Epidermal melanocyte (primary cell): ENCODE results near the gene STX16.
"Not testable (repeated sequence)": the region's sequence is repeated elsewhere in the genome, so short reads cannot be mapped to it uniquely, and the experiment has no call there.

ENCODE experiments used
- DNase-seq: peaks from one replicate; pipeline ENCODE4 v3.0.0; 2011; ENCODE audit warnings: low spot score; ENCODE audit not compliant: insufficient read length

STX16 gene

DNA sequence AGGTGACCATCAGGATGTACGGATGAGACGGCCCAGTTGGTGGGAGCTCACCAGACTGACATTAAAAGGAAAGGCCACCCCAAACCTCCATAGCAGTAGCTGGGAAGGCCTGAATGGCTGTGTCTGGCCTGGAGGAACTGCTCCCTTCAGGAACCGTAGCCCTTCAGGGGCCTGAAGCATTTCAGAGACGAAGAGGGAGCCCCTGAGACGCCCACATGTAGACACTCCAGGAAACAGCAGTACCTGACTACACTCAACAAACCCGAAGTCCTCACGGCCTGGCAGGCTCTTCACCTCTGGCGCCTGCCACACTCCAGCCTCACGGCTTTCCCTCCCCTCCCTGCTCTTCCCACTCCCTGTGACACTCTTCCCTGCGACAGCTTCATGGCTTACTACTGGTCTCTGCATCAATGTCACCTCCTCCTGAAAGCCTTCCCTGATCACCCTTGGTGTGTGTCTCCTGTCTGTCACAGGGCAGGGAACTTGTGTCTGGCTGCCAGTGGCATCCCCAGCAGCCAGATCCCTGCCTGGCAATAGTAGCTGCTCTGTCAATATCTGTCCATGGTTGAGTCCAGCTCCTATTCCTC lies 14.6 kb upstream of the STX16 start:
- DNase-seq: no peak

- no peak for DNase-seq
Observed at GRCh38 chr20:58636983-58637421, 14.1 kb upstream of the STX16 start.

- DNase-seq: no peak
Observed at GRCh38 chr20:58637466-58638213, 13.4 kb upstream of the STX16 start.

- DNase-seq: no peak
Observed at GRCh38 chr20:58638467-58639181, 12.5 kb upstream of the STX16 start.

DNA sequence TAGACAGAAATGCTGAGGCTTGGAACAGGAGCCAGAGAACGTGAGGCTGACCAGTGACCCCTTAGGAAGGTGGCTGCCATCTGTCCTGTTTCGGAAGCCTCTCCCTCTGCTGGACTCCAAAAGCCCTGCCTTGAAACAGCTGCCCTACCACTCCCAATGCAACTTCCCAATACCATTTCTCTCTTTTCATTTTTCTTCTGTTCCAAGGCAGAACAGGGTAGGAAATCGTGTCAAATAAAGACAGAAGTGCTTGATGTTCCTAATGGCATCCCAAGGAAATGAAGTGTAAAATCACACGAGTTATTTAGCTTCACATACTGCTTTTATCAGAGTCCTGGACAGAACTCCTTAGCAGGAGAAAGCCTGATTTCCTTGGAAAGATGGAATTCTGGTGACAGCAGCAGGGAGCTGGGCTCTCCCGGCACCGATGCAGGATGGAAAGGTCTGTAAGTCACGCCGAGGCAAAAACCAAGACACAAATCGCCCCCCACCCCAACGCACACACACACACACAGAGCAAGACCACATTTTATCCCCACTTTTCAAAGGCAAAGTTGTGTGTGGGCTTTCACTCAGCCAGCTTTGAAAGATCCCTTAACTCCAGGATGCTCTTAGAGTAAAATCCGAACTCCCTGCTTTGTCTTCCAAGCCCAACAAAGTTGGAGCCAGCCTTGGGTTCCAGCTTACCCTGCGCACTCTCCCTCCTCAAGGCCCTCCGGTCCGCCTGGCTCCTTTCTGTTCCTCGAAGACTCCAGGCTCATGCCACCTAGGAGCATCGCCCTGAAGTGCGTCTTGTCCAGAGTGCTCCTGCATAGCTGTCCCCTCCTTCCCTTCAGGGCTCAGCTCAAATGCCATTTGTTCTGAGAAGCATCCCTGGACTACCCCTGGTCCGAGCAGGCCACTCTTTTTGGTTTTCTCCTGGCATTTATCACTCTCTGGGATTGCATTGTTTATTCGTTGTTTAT lies 11.6 kb upstream of the STX16 start:
- DNase-seq: no peak

GRCh38 chr20:58640446-58640845 lies 10.6 kb upstream of the STX16 start:
- no peak for DNase-seq

- no peak for DNase-seq
Observed at GRCh38 chr20:58642441-58642840, 8.6 kb upstream of the STX16 start.

- DNase-seq: not testable (repeated sequence)
Observed at GRCh38 chr20:58642896-58643295, 8.2 kb upstream of the STX16 start.

DNA sequence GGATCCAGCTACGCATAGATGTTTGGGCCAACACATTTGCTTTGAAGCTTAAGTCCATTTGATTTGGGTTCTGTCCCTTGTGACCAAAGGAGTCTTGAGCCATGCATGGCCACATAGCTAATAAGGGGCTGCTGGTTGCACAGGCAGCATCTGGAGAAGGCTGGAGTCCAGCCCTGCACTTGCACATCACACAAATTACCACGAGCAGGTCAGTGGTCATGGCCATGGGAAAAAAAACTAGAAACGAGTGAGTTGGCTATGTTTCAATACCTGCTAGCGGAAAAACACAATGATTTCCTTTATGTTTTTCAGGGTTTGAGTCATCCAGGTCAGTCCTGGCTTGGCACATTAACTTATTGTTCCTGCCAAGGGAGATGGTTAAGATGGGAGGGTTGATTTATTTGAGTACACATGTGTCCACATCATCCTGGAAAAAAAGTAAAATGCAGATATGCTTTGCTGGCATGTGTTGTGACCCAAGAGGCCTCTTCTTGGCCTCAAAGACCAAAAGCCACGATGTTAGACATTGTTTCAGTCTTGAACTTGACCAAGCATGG lies 5.6 kb upstream of the STX16 start:
- DNase-seq: no peak

- no peak for DNase-seq
Observed at GRCh38 chr20:58646257-58646656, 4.8 kb upstream of the STX16 start.

- no peak for DNase-seq
Observed at GRCh38 chr20:58646703-58647102, 4.4 kb upstream of the STX16 start.

- DNase-seq: no peak
Observed at GRCh38 chr20:58647162-58647795, 3.8 kb upstream of the STX16 start.

- DNase-seq: no peak
Observed at GRCh38 chr20:58647796-58648501, 3.1 kb upstream of the STX16 start.

- not testable (repeated sequence) for DNase-seq
Observed at GRCh38 chr20:58648502-58648825, 2.6 kb upstream of the STX16 start.

DNA sequence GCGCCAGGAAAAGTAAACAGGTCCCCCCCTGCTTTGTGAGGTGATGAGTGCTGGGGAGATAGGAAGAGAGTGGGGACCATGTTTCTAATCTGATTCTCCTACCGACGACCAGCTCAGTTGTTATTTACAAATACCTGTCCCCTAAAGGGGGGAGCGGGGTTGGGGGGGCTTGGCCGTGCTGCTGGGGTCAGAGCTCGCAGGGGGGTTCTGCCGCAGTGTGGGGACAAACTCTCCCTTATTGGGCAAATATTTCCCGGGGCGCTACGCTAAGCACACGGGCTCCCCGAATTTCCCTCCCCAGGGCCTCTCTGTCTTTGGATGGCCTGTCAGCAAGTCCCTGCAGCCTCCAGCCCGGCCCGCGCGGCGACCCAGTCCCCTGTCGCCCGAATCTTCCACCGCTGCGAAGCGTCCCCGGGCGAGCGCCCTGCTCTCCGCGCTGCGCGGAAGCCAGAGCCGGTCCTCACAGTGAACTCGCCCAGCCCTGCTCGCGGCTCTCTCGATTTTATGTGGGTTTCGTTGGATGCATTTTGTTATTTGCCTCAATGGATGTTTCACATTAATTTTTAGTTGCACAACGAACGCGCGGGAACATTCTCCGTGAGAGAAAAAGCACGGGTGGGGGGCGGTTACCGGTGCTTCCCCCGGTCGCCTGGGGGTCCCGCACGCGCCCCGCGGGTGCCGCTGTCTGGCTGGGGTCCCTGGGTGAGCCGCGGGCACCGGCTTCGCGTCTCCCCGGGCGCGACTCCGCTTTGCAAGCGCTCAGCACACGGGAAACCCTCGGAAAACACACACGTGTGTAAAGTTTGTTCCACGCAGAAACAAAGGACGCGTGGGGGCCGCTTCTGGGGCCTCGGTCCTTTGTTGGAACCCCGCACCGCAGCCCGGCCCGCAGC lies 1.5 kb upstream of the STX16 start:
- DNase-seq: no peak

DNA sequence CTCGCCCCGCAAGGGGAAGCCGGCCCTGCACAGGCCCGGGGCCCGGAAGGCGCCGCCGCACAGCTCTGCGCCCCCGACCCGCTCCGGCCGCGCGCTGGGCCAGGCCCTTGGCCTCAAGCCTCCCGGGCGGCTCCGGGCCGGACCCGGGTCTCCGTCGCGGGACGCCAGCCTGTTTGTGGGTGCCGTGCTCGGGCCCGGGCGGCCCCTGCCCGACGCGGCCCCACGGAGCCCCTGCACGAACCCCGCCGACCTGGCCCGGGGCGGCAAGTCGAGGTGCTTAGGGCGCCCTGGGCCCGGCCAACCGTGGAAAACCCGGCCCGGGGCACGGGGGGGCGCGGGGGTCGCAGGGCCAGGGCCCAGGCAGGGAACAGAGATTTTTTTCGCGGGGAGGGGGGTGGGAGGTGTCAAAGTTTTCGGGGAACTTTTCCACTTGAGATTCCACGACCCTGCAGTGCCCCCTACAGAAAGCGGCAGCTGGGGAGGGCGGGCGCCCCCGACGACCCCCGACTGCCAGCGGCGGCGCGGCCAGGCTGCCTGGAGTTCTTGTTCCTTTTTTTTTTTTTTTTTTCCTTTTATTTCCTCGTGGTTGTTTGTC lies 805 bp upstream of the STX16 start:
- no peak for DNase-seq

GRCh38 chr20:58651559-58651945 lies 469 bp downstream of the STX16 start:
- no peak for DNase-seq

DNA sequence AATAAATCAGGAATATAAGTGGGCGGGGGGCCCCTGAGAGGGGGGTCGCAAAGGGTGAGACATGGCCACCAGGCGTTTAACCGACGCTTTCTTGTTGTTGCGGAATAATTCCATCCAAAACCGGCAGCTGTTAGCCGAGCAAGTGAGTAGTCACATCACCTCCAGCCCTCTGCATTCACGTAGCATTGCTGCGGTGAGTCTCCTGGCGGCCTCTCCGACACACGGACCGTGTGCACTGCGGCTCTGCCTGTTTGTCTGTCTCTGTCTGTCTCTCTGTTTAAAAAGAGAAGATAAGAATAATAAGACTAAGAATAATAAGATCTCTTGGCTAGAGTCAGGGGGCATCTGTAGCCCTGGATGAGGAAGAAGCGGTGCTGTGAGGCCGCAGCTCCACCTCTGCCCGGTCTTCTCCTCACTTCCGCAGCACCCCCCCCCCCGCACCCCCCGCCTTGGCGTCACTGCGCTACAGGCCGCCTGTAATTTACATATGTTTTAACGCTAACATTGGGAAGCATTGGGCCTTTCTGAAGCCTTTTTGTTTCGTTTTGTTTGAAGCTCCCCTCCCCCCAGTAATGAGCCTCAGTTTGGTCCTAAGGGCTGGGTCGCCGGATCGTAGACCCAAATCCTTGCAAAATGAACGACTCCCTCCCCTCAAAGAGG lies 993 bp downstream of the STX16 start:
- DNase-seq: peak; percentile 53
